Measurements from ENCODE around the gene ZIC4.

DNA sequence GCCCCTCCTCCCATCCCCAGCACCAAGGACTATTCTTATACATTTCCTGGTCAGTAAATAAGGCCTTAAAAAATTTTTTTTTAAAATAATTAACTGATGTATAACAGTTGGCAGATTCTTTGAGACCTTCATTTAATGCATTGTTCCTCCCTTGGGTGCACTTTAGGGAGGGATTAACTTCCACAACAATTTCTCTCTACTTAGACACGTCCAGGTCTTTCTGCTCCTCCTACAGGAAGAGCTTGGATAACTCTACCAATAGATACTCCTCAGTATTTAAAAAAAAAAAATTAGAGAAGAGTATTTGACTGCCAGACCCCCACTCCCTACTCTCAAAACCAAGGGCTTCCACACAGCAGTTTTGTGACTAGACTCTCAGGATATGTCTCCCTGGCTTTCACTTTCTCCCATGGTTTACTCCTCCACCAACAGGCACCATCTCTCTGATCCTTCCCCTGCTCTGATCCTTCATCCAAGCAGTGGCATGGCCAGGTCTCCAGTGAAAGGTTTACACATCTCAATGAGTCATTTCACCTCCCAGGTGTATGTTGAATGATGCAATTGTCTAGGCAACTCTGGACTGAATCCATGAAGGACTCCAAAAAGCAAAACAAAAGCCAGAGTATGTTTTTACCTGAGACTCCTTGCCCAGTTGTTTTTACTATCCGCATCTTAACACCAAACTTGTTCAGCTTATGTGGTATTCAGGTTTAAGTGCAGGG lies 7.4 kb downstream of the ZIC4 start:
- TF ChIP-seq POLR2A (IDR thresholded peaks at IDR 0.05; ENCODE audit: low read length) (no peak), GATA1 (IDR thresholded peaks at IDR 0.05; ENCODE audit: low read depth, low read length) (no peak)
